H1 (cell line): ENCODE results near the gene LDLRAD3. TPM values are rescaled to one million over a fixed set of nuclear protein-coding genes. Genes with fewer than 3 reads are reported as not detected.

Experiments used
- CTCF ChIA-PET: fragments of 300-600 bp; sonication (Branson Sonifier 250); formaldehyde crosslinking; loops from one replicate; lab custom pipeline; 2021; ENCODE audit not compliant: partially characterized antibody; lab: Charles Lee
- POLR2A ChIA-PET: fragments of 300-600 bp; sonication (Branson Sonifier 250); formaldehyde crosslinking; loops from one replicate; lab custom pipeline; 2021; ENCODE audit warnings: inconsistent platforms; ENCODE audit not compliant: partially characterized antibody; lab: Charles Lee
- DNase-seq, 2 experiments: peaks; one replicate each; pipeline versions ENCODE4 v3.0.0 to v3.0.0-alpha.2; 2010 to 2022; ENCODE audit warnings: low spot score in 2 of 2, low read depth in 1 of 2, mixed read lengths in 1 of 2
- FAIRE-seq: peaks from 2 replicates; lab custom pipeline; 2011; peaks lifted over from hg19 to GRCh38; lab: Jason Lieb, UNC
- H2AFZ ChIP-seq: 2 replicates; pipeline ENCODE4 v1.8.1; 2012; ENCODE audit warnings: low read length, inconsistent platforms
- H2AK5ac ChIP-seq: 2 replicates; pipeline ENCODE4 v1.6.1; 2013; ENCODE audit warnings: low read depth, low read length
- H2BK120ac ChIP-seq: replicated peaks from 2 replicates; pipeline ENCODE3; 2013; ENCODE audit warnings: low read depth, low read length, inconsistent platforms
- H2BK12ac ChIP-seq: 2 replicates; pipeline ENCODE4 v1.6.1; 2013; ENCODE audit warnings: low read depth, low read length
- H2BK15ac ChIP-seq: 2 replicates; pipeline ENCODE4 v1.6.1; 2013; ENCODE audit warnings: low read length
- H2BK20ac ChIP-seq: 2 replicates; pipeline ENCODE4 v1.6.1; 2013; ENCODE audit warnings: low read length
- H2BK5ac ChIP-seq: 2 replicates; pipeline ENCODE4 v1.6.1; 2013; ENCODE audit warnings: low read depth, low read length
- H3K14ac ChIP-seq: 2 replicates; pipeline ENCODE4 v1.6.1; 2013; ENCODE audit warnings: inconsistent platforms; ENCODE audit not compliant: insufficient read length
- H3K18ac ChIP-seq: 2 replicates; pipeline ENCODE4 v1.6.1; 2013; ENCODE audit warnings: low read length; ENCODE audit errors: extremely low read depth
- H3K23ac ChIP-seq: 2 replicates; pipeline ENCODE4 v1.6.1; 2013; ENCODE audit warnings: inconsistent platforms; ENCODE audit not compliant: insufficient read length
- H3K23me2 ChIP-seq: 2 replicates; pipeline ENCODE4 v1.6.1; 2013; ENCODE audit warnings: low read depth, low read length
- H3K27ac ChIP-seq: 2 replicates; pipeline ENCODE4 v1.6.1; 2011; ENCODE audit warnings: low read depth, low read length, inconsistent platforms
- H3K27me3 ChIP-seq, 4 experiments: replicated peaks in 1 of 4; 1 replicate in 1 of 4; 2 replicates in 3 of 4; pipeline versions ENCODE4 v1.6.1 to v1.8.1; 2011 to 2013; ENCODE audit warnings: low read length in 3 of 4, mild to moderate bottlenecking in 3 of 4, inconsistent platforms in 2 of 4, mixed read lengths in 2 of 4, moderate library complexity in 1 of 4; ENCODE audit not compliant: control insufficient read depth in 3 of 4, insufficient read depth in 3 of 4; ENCODE audit errors: extremely low read depth in 1 of 4
- H3K36me3 ChIP-seq, 4 experiments: 2 replicates each; pipeline versions ENCODE4 v1.6.1 to v1.8.1; 2011 to 2013; ENCODE audit warnings: mild to moderate bottlenecking in 4 of 4, low read length in 3 of 4, moderate library complexity in 2 of 4, control low read depth in 1 of 4, inconsistent platforms in 1 of 4; ENCODE audit not compliant: insufficient read depth in 4 of 4, control insufficient read depth in 2 of 4
- H3K4ac ChIP-seq: replicated peaks from 2 replicates; pipeline ENCODE3; 2013; ENCODE audit warnings: low read length, low read depth, mixed read lengths, inconsistent platforms; ENCODE audit not compliant: insufficient read length
- H3K4me1 ChIP-seq, 4 experiments: replicated peaks in 1 of 4; 1 replicate in 1 of 4; 2 replicates in 3 of 4; pipeline versions ENCODE4 v1.6.1 to v1.8.1; 2011 to 2013; ENCODE audit warnings: low read length in 3 of 4, inconsistent platforms in 2 of 4, mixed read lengths in 1 of 4; ENCODE audit not compliant: insufficient read depth in 4 of 4, control insufficient read depth in 3 of 4
- H3K4me2 ChIP-seq, 2 experiments: 2 replicates each; pipeline versions ENCODE4 v1.6.1 to v1.8.1; 2011 to 2013; ENCODE audit warnings: low read depth in 2 of 2, low read length in 2 of 2, control low read depth in 1 of 2, inconsistent platforms in 1 of 2, mild to moderate bottlenecking in 1 of 2; ENCODE audit not compliant: insufficient read depth in 1 of 2
- H3K4me3 ChIP-seq, 4 experiments: fragments of 200-600, 300-600 bp in 1 of 4; sonication (generic), shearing (Covaris generic), sonication (Bioruptor Twin) in 1 of 4; 2 replicates each; pipeline versions ENCODE4 v1.5.1 to v1.8.1; 2011 to 2016; ENCODE audit warnings: low read length in 4 of 4, low read depth in 3 of 4, control low read depth in 2 of 4, inconsistent platforms in 2 of 4, mild to moderate bottlenecking in 2 of 4, mixed read lengths in 1 of 4, moderate library complexity in 1 of 4; ENCODE audit not compliant: insufficient read depth in 2 of 4; ENCODE audit errors: extremely low read depth in 1 of 4
- H3K56ac ChIP-seq: replicated peaks from 2 replicates; pipeline ENCODE3; 2013; ENCODE audit warnings: low read depth, mild to moderate bottlenecking, mixed read lengths, low read length, inconsistent platforms; ENCODE audit not compliant: insufficient read length
- H3K79me1 ChIP-seq: 2 replicates; pipeline ENCODE4 v1.6.1; 2013; ENCODE audit warnings: low read depth, low read length, control low read depth
- H3K79me2 ChIP-seq, 2 experiments: 2 replicates each; pipeline versions ENCODE4 v1.6.1 to v1.8.1; 2012 to 2013; ENCODE audit warnings: low read length in 2 of 2, mild to moderate bottlenecking in 2 of 2, inconsistent platforms in 1 of 2; ENCODE audit not compliant: insufficient read depth in 2 of 2, control insufficient read depth in 1 of 2
- H3K9ac ChIP-seq, 4 experiments: replicated peaks in 1 of 4; 1 replicate in 1 of 4; 2 replicates in 3 of 4; pipeline versions ENCODE4 v1.6.1 to v1.8.1; 2011 to 2013; ENCODE audit warnings: low read depth in 3 of 4, low read length in 3 of 4, control low read depth in 2 of 4, mild to moderate bottlenecking in 2 of 4, moderate library complexity in 2 of 4, inconsistent platforms in 1 of 4; ENCODE audit errors: extremely low read depth in 1 of 4
- H3K9me3 ChIP-seq, 2 experiments: 2 replicates each; pipeline versions ENCODE4 v1.6.1 to v1.8.1; 2012 to 2013; ENCODE audit warnings: mild to moderate bottlenecking in 2 of 2, moderate library complexity in 2 of 2, control low read depth in 1 of 2, inconsistent platforms in 1 of 2, low read depth in 1 of 2, low read length in 1 of 2, mixed read lengths in 1 of 2; ENCODE audit not compliant: insufficient read depth in 2 of 2
- H4K20me1 ChIP-seq, 2 experiments: replicated peaks in 1 of 2; 2 replicates each; pipeline versions ENCODE3 to v1.8.1; 2011 to 2013; ENCODE audit warnings: inconsistent platforms in 2 of 2, low read length in 2 of 2, mild to moderate bottlenecking in 1 of 2; ENCODE audit not compliant: insufficient read depth in 2 of 2, control insufficient read depth in 1 of 2
- H4K5ac ChIP-seq: 2 replicates; pipeline ENCODE4 v1.6.1; 2013; ENCODE audit warnings: low read length, low read depth, mixed read lengths, inconsistent platforms; ENCODE audit not compliant: insufficient read length
- H4K8ac ChIP-seq: 2 replicates; pipeline ENCODE4 v1.8.0; 2013; ENCODE audit warnings: mild to moderate bottlenecking, moderate library complexity, low read length, inconsistent platforms; ENCODE audit not compliant: insufficient read depth; ENCODE audit errors: extremely low read depth
- H4K91ac ChIP-seq: replicated peaks from 2 replicates; pipeline ENCODE3; 2013; ENCODE audit warnings: low read length, mixed read lengths, inconsistent platforms; ENCODE audit not compliant: insufficient read length
- CTCF ChIP-seq, 3 experiments: IDR thresholded peaks; 1 replicate in 2 of 3; 2 replicates in 1 of 3; pipeline versions ENCODE4 v1.5.1 to v1.6.1; 2011; ENCODE audit warnings: low read length in 3 of 3, mild to moderate bottlenecking in 3 of 3, inconsistent platforms in 2 of 3, low read depth in 1 of 3, moderate library complexity in 1 of 3; ENCODE audit not compliant: insufficient read depth in 1 of 3; ENCODE audit errors: control extremely low read depth in 1 of 3
- HDAC2 ChIP-seq, 2 experiments: fragments of 300-600 bp in 1 of 2; sonication (generic) in 1 of 2; IDR thresholded peaks; 2 replicates each; pipeline ENCODE4 v1.6.1; 2011 to 2012; ENCODE audit warnings: low read depth in 2 of 2, low read length in 2 of 2, mild to moderate bottlenecking in 2 of 2, moderate library complexity in 2 of 2, borderline replicate concordance in 1 of 2, inconsistent platforms in 1 of 2
- WGBS, 2 experiments: shearing (Covaris generic) in 1 of 2; methylation state at CpG; one replicate each; pipeline versions ENCODE4 v1.1.6 to v1.1.7; 2013 to 2015; ENCODE audit warnings: low lambda C conversion rate in 2 of 2, mixed read lengths in 2 of 2, inconsistent platforms in 1 of 2, low coverage in 1 of 2, missing lambda C conversion rate in 1 of 2; ENCODE audit not compliant: insufficient replicate concordance in 2 of 2, insufficient coverage in 1 of 2, insufficient read length in 1 of 2; ENCODE audit errors: extremely low coverage in 1 of 2, missing lambda C conversion rate in 1 of 2; 5-methylcytosine and 5-hydroxymethylcytosine counted together
- polyA plus RNA-seq, 7 experiments: library from polyadenylated mRNA; depleted of rRNA in 3 of 7; stranded (reverse) in 5 of 7; unstranded in 2 of 7; fragments of >200 nt in 5 of 7; fragments of 200-250 nt in 2 of 7; gene quantifications; 1 replicate in 5 of 7; 2 replicates in 1 of 7; 4 replicates in 1 of 7; pipeline versions ENCODE4 v1.2.1 to v1.2.3, GENCODE V29; 2011 to 2013; ENCODE audit warnings: missing spikeins in 2 of 7, mixed read lengths in 2 of 7
- total RNA-seq: library from RNA; stranded (reverse); fragmentation: NEBNext Ultra II Directional; extraction: Animal tissue kit (Norgen Biotek cat#: 25700); gene quantifications from 2 replicates; pipeline ENCODE4 v1.2.1, GENCODE V29; 2021

LDLRAD3 gene
- total and polyA plus RNA-seq, 2 of the 8 experiments (the other 6 are each of a cell fraction or from before 2014, with no cell fraction given) = 18.6 to 22.8 TPM

- Histone ChIP-seq H2BK120ac (no peak overlapping the region), H3K79me1 (peaks cover 21% of the 10 kb centered on the region), H2BK5ac (no peak overlapping the region), H3K23me2 (peaks cover 12% of the 10 kb centered on the region), H2BK12ac (no peak overlapping the region; the same call in 1 of the 2 replicates), H3K4ac (peak overlapping the region; percentile 87), H2BK15ac (0 out of 2 replicates have a peak overlapping the region, but pooled peaks have one; percentile 33), H3K18ac (peak overlapping the region; percentile 88), H3K9me3 (no peaks in the 10 kb centered on the region), H4K20me1 (peaks cover 10 to 29% of the 10 kb centered on the region in 2 experiments), H4K8ac (peak overlapping the region; percentile 78), H3K4me2 (peak overlapping the region; percentile 75 to 98), H2BK20ac (no peak overlapping the region), H4K91ac (peak overlapping the region; percentile 17), H3K56ac (no peak overlapping the region), H3K4me1 (peaks cover 7 to 32% (median 15%) of the 10 kb centered on the region in 4 experiments; a peak in 6 of 7 replicates), H3K4me3 (peak overlapping the region; percentile 50 to 85 (median 66)), H3K9ac (peak overlapping the region in 3 of 4 experiments; percentile 1 to 71 (median 48); a peak in 6 of 7 replicates), H3K27ac (no peak overlapping the region), H3K23ac (no peak overlapping the region), H3K27me3 (peaks cover 0 to 5% (median 2%) of the 10 kb centered on the region in 4 experiments; a peak in 4 of 7 replicates), H4K5ac (peak overlapping the region; percentile 19), H2AK5ac (no peak overlapping the region), H2AFZ (no peak overlapping the region), H3K36me3 (no peaks in the 10 kb centered on the region), H3K79me2 (peaks cover 15 to 53% of the 10 kb centered on the region in 2 experiments), H3K14ac (no peak overlapping the region)
- 15% methylated on average over 32 of the region's 32 CpGs; no CpG with 5 or more reads in 1 of the 2 experiments for WGBS, 2 experiments
- ChIA-PET POLR2A (interaction anchor here (0.6 to 1.7 kb wide), 16 partner anchors 9 to 327 kb away, joined by 3 to 6 read pairs (median 4); partner anchors contain the start of gene FJX1), CTCF (interaction anchor here (1.0 to 1.3 kb wide), 3 partner anchors 97 to 187 kb away, joined by 3 to 5 read pairs (median 3); no protein-coding TSS in a partner anchor)
- DNase-seq (no peak), FAIRE-seq (no peak)
- peak in 1 of 2 experiments; percentile 27; a peak in 1 of 4 replicates for TF ChIP-seq HDAC2 (IDR thresholded peaks at IDR 0.05; ENCODE audit: borderline replicate concordance in 1 of 2, low read depth in 2 of 2, low read length in 2 of 2)
- TF ChIP-seq CTCF (IDR thresholded peaks at IDR 0.05; ENCODE audit: control extremely low read depth in 1 of 3, insufficient read depth in 1 of 3, low read depth in 1 of 3, low read length in 3 of 3) = no peak
Measured at GRCh38 chr11:35944503-35945136, 758 bp downstream of the LDLRAD3 start.
